Measurements from ENCODE around the gene TMED4.
"Not testable (repeated sequence)": the region's sequence is repeated elsewhere in the genome, so short reads cannot be mapped to it uniquely, and the experiment has no call there.

TMED4 gene

DNA sequence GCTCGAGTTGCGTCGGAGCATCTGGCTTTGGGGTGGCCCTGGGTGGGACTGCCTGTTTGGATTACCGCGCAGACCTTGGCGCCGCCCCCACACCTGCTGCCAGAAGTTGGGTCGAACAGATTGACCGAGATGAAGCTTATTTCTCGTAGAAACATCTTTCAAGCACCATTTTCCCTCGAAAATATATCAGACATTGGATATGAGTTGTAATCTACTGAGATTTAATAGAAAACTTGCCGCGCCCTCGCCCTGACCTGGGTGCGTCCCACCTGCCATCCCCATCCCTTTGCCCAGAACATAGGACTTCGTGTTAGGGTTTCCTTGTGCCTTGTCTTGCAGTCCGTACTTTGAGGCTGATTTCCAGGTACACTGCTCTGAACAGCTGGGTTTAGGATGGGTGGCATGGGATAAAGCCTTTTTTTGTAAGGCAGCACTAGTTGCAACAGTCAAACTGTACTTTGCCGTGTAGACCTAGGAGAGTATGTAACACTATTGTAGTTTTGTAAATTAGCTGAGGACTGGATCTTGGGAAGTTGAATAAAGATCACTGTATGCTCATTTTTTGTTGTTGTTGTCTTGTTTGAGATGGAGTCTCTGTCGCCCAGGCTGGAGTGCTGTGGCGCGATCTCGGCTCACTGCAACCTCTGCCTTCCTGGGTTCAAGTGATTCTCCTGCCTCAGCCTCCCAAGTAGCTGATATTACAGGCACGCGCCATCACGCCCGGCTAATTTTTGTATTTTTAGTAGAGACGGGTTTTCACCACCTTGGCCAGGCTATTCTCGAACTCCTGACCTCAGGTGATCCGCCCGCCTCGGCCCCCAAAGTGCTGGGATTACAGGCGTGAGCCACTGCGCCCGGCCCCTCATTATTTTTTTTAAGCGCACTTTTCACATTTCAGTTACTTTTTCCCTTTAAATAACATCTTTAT is 25.4 kb upstream of the TMED4 start:
- no peak for DNase-seq

DNA sequence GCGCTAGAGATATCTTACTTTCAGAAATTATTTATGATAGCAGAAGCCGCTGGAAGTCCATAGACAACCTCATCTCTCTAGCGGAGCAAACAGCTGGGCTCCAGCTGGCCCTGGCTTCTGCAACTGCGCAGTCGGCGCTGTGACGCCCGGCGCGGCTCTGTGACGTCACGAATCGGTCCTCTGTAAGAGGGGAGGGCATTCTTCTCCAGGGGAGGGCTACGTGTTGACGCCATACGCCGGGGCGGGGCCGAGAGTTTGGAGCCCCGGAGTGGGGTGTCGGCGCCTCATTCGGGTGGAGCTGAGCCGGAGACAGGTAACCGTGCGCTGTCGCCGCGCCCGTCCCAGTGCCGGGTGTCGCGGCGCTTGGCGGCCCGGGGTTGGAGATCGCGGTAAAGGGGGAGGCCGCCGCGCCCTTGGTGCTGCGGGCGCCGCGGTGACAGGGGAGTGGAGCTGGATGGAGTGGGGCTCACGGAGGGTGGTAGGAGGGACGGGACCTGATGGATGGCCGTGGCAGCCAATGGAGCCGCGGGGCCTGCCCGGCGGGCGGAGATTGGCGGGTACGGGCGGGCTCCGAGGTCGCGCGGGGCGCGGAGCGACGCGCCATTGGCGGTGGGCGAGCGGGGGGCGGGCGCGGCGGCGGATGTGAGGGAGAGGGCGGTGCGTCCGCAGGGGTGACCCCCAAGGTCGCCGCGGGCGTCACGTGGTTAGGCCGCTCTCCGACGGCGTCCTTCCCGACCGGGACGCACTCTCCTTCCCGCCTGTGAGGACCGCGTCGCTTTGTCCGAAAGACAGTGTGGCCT is 24.5 kb upstream of the TMED4 start, which contains the start of gene OGDH:
Gene OGDH, plus strand, starts transcription at position 287 of the 800 bp plus-strand sequence. CDS start 17,717 bp downstream, outside the sequence.
- DNase-seq = peak; percentile 99

DNA sequence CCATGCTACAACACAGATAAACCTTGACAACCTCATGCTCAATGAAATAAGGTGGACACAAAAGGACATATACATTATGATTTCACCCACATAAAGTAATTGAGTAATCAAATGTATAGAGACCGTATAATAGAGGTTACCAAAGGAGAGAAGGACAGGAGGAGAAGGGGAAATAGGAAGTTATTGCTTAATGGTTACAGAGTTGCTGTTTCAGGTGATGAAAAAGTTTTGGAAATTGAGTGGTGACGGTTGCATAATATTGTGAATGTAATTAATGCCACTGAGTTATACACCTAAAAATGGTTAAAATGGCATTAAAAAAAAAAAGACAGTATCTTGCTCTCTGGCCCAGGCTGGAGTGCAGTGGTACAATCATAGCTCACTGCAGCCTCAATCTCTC is 22.9 kb upstream of the TMED4 start:
- DNase-seq = no peak

DNA sequence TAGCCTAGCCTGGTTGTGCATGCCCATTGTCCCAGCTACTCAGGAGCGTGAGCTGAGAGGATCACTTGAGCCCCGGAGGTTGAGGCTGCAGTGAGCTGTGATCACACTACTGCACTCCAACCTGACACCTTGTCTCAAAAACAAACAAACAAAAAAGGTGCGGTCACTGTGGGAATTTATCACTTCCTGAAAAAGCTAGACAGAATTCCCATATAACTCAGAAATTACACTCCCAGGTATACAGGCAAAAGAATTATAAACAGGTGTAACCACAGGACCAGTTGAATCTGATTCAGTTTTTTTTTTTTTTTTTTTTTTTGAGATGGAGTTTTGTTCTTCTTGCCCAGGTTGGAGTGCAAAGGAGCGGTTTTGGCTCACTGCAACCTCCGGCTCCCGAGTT is 21.2 kb upstream of the TMED4 start:
- no peak for DNase-seq

DNA sequence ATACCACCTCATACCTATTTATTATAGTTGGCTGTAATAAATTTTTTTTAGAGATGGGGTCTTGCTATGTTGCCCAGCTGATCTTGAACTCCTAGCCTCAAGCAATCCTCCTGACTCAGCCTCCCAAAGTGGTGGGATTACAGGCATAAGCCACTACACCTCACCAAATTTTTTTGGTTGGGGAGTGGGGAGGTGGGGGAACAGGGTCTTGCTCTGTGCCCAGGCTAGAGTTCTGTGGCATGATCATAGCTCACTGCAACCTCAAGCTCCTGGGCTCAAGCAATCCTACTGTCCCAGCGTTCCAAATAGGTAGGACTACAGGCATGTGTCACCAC is 20.5 kb upstream of the TMED4 start:
- no peak for DNase-seq

DNA sequence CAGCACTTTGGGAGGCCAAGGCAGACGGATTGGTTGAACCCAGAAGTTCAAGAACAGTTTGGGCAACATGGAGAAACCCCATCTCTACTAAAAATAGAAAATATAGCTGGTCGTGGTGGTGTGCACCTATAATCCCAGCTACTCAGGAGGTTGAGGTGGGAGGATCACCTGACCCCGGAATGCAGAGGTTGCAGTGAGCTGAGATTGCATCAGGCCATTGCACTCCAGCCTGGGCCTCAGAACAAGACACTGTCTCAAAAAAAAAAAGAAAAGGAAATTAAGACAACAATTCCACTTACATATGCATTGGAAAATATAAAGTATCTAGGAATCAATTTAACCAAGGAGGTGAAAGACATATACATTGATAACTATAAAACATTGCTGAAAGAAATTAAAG is 17.2 kb upstream of the TMED4 start:
- DNase-seq = no peak

DNA sequence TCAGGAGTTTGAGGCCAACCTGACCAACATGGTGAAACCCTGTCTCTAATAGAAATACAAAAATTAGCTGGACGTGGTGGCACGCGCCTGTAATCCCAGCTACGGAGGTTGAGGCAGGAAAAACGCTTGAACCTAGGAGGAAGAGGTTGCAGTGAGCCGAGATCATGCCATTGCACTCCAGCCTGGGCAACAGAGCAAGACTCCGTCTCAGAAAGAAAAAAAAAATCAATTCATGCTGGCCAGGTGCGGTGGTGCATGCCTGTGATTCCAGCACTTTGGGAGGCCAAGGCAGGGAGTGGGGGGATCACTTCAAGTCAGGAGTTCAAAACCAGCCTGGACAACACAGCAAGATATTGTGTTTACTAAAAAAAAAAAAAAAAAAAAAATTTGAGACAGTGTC is 15.2 kb upstream of the TMED4 start:
- not testable (repeated sequence) for DNase-seq

DNA sequence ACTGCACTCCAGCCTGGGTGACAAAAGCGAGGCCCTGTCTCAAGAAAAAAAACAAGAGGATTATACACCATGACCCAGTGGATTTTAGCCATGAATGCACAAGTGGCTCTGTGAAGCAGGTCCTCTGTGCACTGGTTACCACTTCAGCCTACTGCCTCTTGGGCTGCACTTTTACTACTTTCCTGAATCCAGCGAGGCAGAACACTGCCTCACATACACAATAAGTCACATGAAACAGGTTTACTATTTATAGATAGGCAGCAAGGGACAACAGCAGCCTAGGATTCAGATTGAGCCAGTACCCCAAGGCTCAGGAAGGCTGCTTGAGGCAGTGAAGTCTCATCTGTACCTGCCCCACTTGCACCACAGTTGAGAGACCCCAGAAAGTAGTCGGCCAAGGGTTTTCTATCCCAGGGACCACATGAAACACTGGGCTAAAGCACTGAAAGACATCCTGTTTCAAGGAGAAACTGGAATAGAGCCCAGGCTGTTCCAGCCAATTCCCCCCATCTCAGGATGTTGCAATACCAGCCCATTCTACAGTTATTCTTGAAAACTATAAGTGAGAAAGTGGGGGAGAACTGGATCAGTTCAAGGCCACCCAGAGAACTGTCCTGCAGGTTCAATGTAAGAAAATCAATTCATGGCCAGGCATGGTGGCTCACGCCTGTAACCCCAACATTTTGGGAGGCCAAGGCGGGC is 14.1 kb upstream of the TMED4 start:
- DNase-seq = peak; percentile 14

DNA sequence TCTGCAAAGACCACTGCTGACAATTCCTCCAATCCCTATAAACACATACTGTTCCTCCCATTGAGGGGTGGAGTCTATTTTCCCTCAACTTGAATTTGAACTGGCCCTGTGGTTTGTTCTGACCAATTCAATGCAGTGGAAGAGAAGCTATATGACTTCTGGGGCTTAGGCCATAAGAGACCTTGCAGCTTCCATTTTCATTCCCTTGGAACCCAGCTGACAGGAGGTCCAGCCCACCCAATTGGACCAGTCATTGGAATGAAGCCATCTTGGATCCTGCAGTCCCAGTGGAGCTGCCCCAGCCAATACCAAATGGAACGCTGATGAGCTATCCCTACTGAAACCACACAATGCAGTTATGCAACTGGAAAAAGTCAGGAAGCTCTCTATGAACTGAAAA is 8.9 kb upstream of the TMED4 start:
- DNase-seq = no peak

DNA sequence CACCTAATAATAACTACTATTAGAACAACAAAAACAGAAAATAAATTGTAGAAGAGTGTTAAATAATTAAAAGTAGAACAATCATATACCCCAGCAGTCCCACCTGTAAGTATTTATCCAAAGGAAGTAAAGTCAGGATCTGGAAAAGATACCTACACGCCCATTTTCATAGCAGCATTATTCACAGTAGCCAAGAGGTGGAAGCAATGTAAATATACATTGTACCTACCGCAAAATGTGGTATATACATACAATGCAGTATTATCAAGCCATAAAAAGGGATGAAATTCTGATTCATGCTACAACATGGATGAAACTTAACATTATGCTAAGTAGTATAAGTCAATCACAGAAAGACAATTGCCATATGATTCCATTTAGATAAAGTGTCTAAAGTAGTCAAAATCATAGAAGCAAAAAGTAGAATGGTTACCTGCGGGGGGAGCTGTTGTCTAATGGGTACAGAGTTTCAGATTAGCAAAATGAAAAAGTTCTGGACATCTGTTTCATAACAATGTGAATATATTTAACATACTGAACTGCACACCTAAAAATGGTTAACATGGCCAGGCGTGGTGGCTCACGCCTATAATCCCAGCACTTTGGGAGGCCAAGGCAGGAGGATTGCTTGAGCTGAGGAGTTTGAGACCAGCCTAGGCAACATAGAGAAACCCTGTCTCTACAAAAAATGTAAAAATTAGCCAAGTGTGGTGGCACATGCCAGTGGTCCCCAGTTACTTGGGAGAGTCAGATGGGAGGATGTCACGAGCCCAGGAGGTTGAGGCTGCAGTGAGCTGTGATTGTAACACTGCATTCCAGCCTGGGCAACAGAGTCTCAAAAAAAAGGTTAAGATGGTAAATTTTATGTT is 6.0 kb upstream of the TMED4 start:
- DNase-seq = peak; percentile 49

DNA sequence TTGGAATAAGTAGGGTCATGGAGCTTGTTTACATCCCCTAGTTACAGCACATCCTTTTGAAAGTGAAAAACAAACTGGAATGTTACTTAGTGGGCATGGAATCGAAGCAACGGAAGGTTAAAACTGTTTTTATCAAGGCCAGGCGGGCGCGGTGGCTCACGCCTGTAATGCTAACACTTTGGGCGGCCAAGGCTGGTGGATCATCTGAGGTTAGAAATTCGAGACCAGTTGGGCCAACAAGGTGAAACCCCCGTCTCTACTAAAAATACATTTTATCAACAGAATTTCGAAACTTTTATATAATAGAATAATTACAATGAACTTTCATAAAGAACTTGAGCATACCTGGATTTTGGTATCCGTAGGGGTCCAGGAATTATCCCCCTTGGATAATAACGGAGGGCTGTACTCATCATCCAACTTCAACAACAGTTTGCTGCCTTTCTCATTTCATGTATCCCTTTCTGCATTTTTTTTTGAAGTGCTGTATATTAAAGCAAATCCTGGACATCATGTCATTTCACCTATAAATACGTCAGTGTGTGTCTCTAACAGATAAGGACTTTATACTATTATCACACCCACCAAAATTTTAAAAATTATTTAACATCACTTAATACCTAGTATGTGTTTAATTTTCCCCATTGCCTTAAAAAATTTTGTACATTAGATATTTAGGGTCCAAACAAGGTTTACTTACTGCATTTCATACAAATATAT is 1.3 kb upstream of the TMED4 start:
- DNase-seq = no peak

DNA sequence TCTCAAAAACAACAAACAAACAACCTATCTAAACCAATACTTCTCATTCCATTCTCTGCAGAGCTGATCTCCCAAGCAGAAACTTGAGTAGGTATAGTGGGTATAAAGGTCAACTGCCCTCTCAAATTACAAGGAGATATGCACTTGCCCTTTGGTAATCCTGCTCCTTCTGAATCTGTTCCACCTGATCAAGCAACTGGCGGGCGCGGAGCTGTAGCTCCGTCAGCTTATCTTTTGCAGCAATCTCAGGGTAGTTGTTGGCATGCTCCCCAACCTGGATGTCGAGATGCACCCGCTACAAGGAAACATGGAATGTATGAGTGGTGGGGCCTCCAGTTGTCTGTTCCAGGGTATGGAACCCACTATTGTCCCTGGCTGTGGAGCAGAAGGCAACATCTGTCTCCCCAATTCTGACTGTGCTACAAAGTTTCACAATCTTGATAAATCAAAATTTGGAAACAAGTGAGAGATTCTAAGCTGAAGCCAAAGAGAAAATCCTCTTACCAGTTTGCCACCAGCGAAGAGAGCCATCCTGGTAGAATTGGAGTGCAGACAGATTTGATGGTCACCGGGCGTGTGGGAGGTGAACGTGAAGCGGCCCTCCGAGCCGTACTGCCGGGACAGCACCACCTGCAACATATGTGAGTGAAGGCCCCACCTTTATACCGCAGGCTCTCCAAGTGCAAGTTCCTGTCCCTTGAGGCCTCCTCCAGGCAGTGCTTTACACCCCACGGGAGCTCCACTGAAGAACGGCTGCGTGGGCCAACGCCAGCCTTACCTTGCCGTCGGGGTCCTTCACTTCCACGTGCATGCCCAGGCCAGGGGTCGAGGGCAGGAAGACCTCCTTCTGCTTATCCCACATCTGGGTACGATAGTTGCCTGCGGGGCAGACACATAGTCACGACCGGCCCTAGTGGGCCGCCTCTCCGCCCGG is 819 bp downstream of the TMED4 start:
- peak; percentile 44 for DNase-seq

DNA sequence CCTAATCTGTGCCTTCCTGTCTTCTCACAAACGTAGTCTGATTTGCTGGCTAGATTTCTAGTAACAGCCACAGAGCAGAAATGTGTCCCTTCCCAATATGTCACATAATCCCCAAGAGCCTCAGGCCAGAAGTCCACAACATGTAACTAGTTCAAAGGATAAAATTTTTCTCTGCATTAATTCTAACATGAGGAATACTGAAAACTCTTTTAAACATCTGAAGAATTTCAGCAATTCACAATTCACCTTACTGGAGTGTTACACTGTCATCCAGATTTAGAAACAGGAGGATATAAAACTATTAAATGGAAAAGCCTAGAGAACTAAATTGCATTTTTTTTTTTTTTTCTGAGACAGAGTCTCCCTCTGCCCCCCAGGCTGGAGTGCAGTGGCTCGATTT is 5.8 kb downstream of the TMED4 start:
- DNase-seq = no peak

DNA sequence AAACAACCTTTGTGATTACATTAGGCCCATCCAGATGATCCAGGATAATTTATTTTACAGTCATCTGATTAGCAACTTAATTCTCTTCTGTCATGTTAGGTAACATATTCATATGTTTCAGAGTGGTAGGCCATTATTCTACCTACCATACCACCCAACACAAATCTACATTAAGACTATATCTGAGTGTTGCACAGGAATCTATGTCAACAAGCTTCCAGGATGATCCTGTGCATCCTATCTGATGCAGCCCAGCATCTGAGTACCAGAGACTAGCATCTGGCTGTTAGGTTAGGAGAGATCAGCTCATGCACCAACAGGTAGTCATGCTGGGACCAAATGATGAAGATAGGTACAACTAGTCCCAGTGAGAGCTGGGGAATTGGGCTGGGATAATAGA is 7.0 kb downstream of the TMED4 start:
- no peak for DNase-seq

DNA sequence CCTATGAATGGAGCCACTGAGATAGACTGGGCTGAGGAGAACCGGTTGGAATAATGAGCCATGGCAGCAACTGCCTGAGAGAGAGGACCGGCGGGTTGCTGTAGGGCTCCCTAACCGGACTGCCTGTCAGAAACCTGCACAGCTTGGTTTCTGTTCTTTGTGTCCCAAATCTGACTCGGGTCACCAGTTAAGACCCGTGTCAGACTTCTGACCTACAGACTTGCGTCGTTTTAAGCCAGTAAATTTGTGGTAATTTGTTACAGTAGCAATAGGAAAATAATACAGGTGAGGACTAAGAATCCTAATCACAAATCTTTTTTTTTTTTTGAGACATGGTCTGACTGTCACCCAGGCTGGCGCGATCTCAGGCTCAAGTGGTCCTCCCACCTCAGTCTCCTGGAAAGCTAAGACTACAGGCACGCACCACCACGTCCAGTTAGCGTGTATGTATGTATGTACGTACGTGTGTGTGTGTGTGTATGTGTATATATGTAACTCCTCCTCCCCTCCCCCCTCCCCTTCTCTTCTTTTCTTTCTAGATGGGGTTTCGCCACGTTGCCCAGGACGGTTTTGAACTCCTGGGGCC is 7.7 kb downstream of the TMED4 start:
- peak; percentile 26 for DNase-seq

DNA sequence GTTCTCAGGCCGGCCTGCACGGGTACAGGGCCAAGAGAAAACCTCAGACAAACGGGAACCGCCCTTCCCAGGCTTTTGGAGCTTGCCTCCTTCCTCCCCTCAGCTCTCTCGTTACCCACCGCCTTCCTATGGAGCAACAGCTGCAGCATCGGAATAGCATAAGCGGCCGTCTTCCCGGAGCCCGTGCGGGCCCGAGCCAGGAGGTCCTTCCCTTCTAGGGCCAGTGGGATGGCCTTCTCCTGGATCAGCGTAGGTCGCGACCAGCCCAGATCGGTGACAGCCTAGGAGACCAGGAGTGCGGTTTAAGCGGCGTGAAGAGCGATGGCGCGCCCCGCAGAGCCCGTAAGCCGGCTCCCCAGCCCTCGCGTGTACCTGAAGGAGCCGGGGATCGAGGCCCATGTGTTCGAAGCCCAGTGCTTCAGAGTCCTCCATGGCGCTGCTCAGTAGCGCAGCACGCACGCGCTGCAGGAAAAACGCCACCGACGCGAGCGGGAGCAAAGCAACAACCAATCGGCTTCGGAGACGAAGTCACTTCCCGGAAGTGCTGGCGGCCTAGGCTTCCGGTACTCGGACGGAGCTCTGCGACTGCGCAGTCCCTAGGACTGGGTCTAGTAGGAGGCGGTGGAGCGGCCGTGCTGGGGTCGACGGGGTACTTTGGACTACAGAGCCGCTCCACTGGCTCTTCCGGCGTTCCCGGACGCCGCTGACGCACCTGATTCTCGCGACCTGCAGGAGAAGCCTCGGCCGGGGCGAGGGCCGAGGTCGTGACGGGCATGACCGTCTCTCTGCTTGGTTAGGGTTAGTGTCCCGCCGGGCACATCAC is 8.4 kb downstream of the TMED4 start, which contains the start of gene DDX56:
Gene DDX56, minus strand, starts transcription at position 445 of the 823 bp plus-strand sequence. Its CDS starts 13 bp downstream, at position 432.
- DNase-seq = peak; percentile 97

DNA sequence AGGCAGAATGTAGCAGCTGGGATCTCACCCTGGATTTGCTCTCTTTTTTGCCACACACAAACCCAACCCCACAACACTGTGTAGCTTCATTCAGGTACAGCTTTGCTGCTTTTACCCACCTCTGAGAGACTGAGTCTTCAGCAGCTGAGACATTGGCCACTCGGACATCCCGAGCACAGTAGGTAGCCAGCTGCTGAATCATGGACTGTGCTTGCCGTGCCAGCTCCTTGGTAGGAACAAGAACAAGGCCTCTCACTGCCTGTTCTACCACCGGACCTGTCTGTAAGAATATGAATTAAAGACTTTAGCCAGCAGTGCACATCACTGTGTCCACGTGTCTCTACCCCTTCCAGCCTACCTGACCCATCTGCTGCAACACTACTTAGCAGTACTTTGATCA is 9.3 kb downstream of the TMED4 start:
- no peak for DNase-seq

DNA sequence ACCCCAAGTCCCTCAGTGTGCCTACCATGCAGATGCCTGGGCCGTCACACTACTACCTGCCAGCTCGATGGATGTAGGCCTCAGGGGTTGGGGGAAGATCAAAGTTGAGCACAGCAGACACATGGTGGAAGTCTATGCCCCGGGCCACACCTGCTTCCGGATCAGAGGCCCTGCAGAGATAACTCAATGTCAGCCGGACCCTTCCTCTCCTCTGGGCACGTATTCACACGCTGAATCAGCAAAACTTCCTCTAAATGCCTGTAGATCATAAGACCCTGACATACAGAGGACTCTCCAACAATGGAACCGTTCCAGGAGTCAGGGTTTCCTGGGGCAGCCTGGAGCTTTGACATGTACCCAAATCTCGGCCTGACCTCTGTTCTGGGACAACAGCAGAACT is 12.1 kb downstream of the TMED4 start:
- DNase-seq = no peak
